IPS-15b (cell line): ENCODE measurements around the gene DLEC1.

Experiments
- H3K27me3 ChIP-seq: one replicate; pipeline ENCODE4 v1.6.1; 2013; ENCODE audit warnings: low read length; ENCODE audit not compliant: control insufficient read depth, insufficient read depth
- H3K36me3 ChIP-seq: one replicate; pipeline ENCODE4 v1.6.1; 2013; ENCODE audit warnings: low read length; ENCODE audit not compliant: control insufficient read depth, insufficient read depth
- H3K4me1 ChIP-seq: one replicate; pipeline ENCODE4 v1.6.1; 2013; ENCODE audit warnings: mild to moderate bottlenecking, low read length; ENCODE audit not compliant: control insufficient read depth, insufficient read depth
- H3K4me3 ChIP-seq: one replicate; pipeline ENCODE4 v1.5.1; 2013; ENCODE audit warnings: low read depth, low read length
- H3K9ac ChIP-seq: one replicate; pipeline ENCODE4 v1.6.1; 2013; ENCODE audit warnings: low read depth, mild to moderate bottlenecking, low read length
- H3K9me3 ChIP-seq: one replicate; pipeline ENCODE4 v1.6.1; 2013; ENCODE audit warnings: mild to moderate bottlenecking, low read length; ENCODE audit not compliant: control insufficient read depth, insufficient read depth

Gene DLEC1

DNA sequence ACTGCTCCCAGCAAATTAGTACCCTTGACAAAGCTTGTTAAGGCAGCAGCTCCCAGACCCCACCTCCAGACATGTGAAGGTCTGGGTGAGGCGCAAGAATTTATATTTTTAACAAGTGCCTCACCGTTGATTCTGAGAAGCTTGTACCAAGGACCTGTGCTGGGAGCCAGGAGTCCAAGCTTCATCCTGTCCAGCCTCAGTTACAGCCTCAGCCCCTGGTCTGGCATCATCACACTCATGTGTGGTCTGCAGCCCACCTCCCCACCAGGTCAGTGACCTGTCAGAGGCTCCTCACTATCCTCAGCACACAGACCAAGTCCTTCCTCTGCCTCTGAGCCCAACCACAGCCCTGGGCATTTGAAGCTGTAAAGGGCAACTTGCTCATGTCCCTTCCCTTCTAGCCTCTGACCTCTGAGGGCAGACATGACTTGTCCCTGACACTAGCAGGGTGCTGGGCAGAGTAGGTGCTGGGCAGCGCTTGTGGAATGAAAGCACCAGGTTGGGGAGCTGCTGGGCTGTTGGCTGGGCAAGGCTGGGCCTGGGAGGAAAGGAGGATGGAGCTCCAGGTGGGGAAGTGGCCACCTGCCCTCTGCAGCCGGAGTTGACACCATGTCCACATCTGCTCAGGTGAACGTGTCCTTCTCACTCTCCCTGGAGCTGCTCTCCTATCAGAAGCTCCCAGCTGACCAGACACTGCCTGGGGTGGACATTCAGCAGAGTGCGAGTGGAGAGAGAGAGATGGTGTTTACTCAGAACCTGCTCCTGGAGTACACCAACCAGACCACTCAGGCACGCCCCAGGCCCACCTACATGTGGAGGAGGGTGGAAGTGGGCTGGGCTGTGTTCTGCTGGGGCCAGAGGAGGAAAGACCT is 81.0 kb downstream of the DLEC1 start:
- Histone ChIP-seq H3K27me3 (no peaks in the 10 kb centered on the region), H3K4me3 (no peak overlapping the region), H3K4me1 (no peaks in the 10 kb centered on the region), H3K9ac (no peak overlapping the region), H3K36me3 (peaks cover 26% of the 10 kb centered on the region), H3K9me3 (no peaks in the 10 kb centered on the region)

DNA sequence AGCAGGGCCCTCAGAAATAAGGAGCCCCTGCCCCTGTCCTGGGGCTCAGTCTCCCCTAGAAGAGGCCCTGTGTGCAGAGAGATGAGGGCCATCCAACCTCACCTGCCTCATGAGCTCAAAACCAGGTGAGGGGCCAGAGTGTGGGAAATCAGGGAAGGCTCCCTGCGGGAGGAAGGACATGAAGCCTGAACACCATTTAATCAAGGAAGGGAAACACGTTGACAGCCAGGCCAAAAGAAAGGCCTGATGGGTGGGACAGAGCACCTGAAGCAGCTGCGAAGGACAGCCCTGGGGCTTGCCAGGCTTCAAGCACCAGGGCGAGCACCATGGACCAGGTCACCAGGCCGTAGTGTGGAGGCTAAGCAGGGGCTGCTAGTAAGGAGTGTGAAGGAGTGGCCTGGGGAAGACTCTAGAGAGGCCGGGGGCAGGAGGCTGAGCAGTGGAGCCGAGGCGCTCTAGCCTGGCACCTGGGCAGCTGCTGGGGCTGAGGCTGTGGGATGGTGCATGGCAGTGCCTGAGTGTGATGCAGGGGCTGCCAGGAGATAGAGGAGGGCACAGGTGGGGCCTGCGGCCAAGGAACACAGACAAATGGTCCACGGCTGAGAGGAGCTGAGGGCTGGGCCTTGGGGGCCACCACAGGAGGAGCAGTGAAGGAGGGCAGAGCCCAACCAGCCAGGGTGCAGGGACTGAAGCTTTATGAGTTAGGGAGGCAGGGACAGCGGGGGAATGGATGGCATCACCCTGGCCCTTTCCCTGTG is 81.9 kb downstream of the DLEC1 start:
- no peaks in the 10 kb centered on the region for H3K4me1 ChIP-seq
- peaks cover 30% of the 10 kb centered on the region for H3K36me3 ChIP-seq
- H3K4me3 ChIP-seq: no peak overlapping the region
- no peak overlapping the region for H3K9ac ChIP-seq
- H3K27me3 ChIP-seq: no peaks in the 10 kb centered on the region
- no peaks in the 10 kb centered on the region for H3K9me3 ChIP-seq

DNA sequence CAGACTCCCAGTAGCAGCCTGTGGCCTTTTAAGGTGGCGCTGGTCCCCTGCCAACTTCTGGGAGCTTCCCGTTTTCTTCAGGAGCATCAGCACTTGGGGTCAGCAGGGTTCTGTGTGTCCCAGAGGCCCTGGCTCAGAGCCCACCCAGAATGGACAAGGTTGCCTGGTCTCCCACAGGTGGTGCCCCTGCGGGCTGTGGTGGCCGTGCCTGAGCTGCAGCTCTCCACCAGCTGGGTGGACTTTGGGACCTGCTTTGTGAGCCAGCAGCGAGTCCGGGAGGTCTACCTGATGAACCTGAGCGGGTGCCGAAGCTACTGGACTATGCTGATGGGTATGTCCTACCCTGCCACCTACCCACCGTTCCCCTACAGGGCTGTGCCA is 82.4 kb downstream of the DLEC1 start:
- Histone ChIP-seq H3K36me3 (peaks cover 36% of the 10 kb centered on the region), H3K27me3 (no peaks in the 10 kb centered on the region), H3K4me3 (no peak overlapping the region), H3K9me3 (no peaks in the 10 kb centered on the region), H3K4me1 (no peaks in the 10 kb centered on the region), H3K9ac (no peak overlapping the region)

DNA sequence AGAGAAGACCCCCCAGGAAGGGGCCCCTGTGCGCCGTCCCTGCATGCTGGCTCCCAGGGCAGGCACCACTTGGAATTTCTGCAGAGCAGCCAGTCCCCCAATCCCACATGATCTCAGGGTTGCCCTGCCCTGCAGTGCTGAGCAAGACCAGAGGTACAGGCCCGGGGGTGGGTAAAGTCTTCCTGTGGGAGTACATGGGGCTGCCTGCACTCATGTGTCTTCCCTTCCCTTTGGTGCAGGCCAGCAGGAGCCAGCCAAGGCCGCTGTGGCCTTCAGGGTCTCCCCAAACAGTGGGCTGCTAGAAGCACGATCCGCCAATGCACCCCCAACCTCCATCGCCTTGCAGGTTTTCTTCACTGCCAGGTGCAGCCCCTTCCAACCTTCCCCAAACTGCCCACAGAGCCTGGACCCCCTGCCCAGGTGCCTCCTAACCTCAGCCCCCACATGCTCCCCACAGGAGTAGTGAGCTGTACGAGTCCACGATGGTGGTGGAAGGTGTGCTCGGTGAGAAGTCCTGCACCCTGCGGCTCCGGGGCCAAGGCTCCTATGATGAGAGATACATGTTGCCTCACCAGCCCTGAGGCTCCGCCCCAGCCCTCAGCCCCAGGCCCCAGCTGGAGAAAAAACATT is 82.9 kb downstream of the DLEC1 start:
- peaks cover 40% of the 10 kb centered on the region for H3K36me3 ChIP-seq
- H3K9me3 ChIP-seq: no peaks in the 10 kb centered on the region
- H3K9ac ChIP-seq: no peak overlapping the region
- no peaks in the 10 kb centered on the region for H3K4me1 ChIP-seq
- no peak overlapping the region for H3K4me3 ChIP-seq
- H3K27me3 ChIP-seq: no peaks in the 10 kb centered on the region

DNA sequence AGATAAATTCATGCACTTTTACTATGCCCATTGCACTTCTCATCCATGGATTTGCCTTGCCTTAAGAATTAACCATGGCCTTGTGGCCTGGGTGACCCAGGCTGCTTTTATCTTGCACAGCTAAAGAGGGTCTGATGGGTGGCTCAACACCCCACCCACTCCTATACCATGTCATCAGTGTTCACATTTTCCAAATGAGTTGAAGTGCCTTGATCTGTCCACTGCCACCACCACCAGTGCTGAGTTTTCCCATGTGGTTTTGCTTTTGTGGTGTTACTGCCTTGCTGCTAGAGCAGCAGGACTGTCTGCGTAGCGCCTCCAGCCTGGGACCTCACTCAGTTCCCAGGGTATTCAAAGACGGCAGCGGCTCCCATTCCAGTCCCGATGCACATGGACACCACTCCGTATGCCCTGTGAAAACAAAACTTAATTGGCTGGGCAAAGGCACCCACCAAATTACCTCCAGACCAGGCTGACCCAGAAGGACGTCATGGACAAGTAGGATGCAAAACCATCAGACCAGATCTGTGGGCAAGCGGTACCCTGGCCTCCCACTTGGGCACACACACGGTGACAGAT is 83.8 kb downstream of the DLEC1 start:
- Histone ChIP-seq H3K4me3 (no peak overlapping the region), H3K4me1 (no peaks in the 10 kb centered on the region), H3K9me3 (no peaks in the 10 kb centered on the region), H3K27me3 (no peaks in the 10 kb centered on the region), H3K36me3 (peaks cover 49% of the 10 kb centered on the region), H3K9ac (no peak overlapping the region)

DNA sequence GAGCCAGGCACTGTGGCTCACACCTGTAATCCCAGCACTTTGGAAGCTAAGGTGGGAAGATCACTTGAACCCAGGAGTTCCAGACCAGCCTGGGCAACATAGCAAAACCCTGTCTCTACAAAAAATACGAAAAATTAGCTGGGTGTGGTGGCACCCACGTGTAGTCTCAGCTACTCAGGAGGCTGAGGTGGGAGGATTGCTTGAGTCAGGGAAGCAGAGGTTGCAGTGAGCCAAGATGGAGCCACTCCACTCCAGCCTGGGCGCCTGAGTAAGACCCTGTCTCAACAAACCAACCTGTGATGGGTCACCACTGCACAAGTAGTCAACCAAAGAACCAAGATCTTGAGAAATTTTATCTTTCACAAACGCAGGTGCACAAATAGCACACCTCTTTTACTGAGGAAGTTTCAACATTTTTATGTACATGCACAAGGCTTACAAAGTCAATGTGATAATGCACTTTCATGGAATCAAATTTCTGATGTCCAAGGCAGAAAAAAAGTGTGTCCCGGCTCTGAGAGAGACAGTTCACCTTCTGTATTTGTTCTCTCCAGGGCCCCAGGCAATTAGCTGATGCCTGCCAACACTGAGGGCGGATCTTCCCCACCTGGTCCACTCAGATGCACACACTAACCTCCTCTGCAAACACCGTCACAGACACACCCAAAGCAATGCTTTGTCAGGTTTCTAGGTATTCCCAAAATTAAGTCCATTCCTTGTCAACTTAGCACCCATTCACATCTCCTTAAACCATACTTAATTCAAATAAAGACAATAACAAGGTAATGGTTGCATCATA is 85.5 kb downstream of the DLEC1 start:
- Histone ChIP-seq H3K27me3 (no peaks in the 10 kb centered on the region), H3K4me1 (no peaks in the 10 kb centered on the region), H3K9me3 (no peaks in the 10 kb centered on the region), H3K4me3 (no peak overlapping the region), H3K9ac (no peak overlapping the region), H3K36me3 (peaks cover 61% of the 10 kb centered on the region)

DNA sequence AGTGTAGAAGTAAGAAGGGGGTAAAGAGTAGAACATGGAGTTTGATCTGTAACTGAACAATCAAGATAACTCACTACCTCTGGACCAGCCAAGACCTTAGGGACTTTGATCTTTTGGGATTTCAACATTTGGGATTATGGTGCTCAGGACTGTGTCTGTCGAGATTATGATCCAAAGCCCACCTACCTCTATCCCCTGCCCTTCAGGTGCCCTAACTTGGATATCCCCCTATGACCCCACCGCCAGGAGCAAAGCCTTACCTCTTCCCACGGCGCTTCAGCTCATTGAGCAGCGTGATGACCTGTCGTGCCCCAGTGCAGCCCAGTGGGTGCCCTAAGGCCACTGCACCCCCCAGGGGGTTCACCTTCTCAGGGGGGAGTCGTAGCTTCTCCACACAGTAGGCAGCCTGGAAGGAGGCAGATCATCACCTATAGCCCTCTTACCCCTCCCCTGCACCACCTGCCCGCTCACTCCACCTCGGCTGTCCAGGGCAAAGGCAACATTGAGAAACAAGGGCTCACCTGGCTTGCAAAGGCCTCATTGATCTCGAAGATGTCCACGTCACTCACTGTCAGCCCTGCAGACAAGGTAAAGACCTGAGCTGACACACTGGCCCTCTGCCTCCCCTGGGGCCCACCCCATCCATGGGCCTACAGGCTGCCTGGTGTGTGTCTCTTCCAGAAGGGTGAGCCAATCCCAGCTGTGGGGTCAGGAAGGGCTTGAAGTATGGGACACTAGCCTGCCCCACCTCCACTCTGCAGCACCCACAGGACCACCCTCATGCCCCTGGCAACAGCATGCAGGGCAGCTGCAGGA is 86.5 kb downstream of the DLEC1 start:
- no peak overlapping the region for H3K9ac ChIP-seq
- H3K4me3 ChIP-seq: no peak overlapping the region
- no peaks in the 10 kb centered on the region for H3K9me3 ChIP-seq
- H3K36me3 ChIP-seq: peaks cover 61% of the 10 kb centered on the region
- no peaks in the 10 kb centered on the region for H3K27me3 ChIP-seq
- H3K4me1 ChIP-seq: no peaks in the 10 kb centered on the region

DNA sequence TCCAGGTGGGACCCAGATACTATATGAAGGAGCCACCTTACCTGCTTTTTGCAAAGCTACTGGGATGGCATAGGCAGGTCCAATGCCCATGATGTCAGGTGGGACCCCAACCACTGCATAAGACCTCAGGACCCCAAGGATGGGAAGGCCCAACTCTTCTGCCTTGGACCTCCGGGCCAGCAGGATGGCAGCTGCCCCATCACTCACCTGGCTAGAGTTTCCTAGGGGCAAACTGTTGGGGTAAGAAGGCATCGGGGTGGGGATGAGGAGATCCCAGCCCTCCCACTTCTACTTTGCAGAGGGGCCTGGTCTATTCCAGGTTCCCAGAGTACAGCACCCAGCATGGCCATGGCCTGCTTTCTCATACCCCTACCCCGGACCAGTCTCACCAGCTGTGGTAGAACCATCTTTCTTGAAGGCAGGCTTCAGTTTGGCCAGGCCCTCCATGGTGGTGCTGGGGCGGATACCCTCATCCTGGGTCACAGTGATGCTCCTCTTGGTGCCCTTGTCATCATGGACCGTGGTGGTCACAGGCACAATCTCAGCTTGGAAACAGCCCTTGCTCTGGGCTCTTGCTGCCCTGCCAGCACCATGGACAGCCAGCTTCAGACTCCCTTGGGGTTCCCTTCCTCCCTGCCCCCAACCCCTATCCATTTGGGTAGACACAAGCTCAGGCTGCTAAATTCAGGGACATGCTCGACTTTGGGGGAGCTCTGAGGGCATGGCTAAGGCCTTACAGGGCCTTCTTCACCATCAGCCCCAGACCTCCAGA is 87.3 kb downstream of the DLEC1 start:
- Histone ChIP-seq H3K9ac (no peak overlapping the region), H3K9me3 (no peaks in the 10 kb centered on the region), H3K36me3 (peaks cover 58% of the 10 kb centered on the region), H3K4me1 (no peaks in the 10 kb centered on the region), H3K4me3 (no peak overlapping the region), H3K27me3 (no peaks in the 10 kb centered on the region)

DNA sequence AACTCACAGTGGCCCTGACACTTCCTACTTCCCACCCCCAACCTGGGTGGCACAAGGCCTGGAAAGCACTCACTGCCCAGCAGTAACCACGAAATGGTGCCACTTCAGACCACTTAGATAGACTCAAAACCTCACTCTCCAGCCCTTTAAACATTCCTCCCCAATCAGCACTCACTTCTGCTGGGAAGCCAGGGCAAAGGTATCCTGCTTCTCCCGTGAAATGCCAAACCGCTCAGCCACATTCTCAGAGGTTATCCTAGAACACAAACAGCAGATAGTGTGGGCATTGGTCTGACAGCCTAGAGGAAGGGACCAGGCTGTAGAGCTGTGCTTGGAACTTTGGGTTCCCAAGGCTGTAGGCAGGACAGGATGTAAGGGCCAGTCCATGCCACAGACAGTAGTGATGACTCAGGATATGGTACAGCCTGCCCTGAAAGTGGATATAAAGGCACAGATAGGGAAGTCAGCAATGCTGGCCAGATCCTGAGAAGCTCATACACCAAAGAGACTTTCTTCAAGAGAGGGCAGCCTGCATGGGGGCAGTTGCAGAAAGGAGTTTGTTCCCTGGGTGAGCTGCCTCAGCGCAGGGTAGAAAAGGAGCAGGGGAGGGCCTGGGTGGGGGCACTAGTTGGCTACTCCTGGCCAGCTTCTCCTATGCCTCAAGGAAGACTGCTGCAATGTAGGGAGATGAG is 88.7 kb downstream of the DLEC1 start:
- no peak overlapping the region for H3K4me3 ChIP-seq
- H3K9ac ChIP-seq: no peak overlapping the region
- no peaks in the 10 kb centered on the region for H3K4me1 ChIP-seq
- no peaks in the 10 kb centered on the region for H3K9me3 ChIP-seq
- H3K27me3 ChIP-seq: no peaks in the 10 kb centered on the region
- peaks cover 52% of the 10 kb centered on the region for H3K36me3 ChIP-seq

DNA sequence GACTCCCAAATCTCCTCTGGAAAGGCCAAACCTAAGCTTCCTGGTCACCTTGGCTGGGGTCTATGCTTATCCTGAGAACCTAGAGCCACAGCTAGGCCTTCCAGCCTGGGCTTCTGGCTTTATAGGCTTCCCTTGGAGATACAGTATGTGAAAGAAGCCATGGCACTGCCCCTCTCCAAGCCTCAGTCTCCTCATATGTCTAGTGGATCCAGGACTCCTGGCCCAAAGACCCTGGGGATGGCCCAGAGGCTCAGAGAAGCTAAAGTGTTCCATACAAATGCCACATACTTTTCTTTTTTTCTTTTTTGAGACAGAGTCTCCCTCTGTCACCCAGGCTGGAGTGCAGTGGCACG is 89.3 kb downstream of the DLEC1 start:
- Histone ChIP-seq H3K36me3 (peaks cover 52% of the 10 kb centered on the region), H3K9ac (no peak overlapping the region), H3K4me3 (no peak overlapping the region), H3K27me3 (no peaks in the 10 kb centered on the region), H3K4me1 (no peaks in the 10 kb centered on the region), H3K9me3 (no peaks in the 10 kb centered on the region)
